HepG2 (cell line): ENCODE measurements around the gene ACACB. TPM values are rescaled to one million over a fixed set of nuclear protein-coding genes. Genes with fewer than 3 reads are reported as not detected.
A peak's percentile ranks its signal among the peaks of the same experiment; 100 is the strongest.

Experiments used
- ASH2L ChIP-seq: fragments of 300-600, 200-600 bp; sonication (generic); IDR thresholded peaks from 2 replicates; pipeline ENCODE4 v1.7.0; 2017; ENCODE audit warnings: low read depth, mild to moderate bottlenecking, moderate library complexity, mixed read lengths, low read length; ENCODE audit not compliant: insufficient read length
- CBX2 ChIP-seq, 2 experiments: fragments of 200-600 bp in 1 of 2; sonication (generic); formaldehyde crosslinking in 1 of 2; IDR thresholded peaks; 2 replicates each; pipeline versions ENCODE4 v1.7.0 to v1.8.1; 2018 to 2022; ENCODE audit warnings: low read depth in 2 of 2, low read length in 1 of 2, mild to moderate bottlenecking in 1 of 2, missing genetic modification reagents in 1 of 2
- CEBPG ChIP-seq: IDR thresholded peaks from 2 replicates; pipeline ENCODE4 v1.6.1; 2016
- CSRNP1 ChIP-seq: sonication (generic); formaldehyde crosslinking; IDR thresholded peaks from 2 replicates; pipeline ENCODE4 v1.8.1; 2023; ENCODE audit warnings: mild to moderate bottlenecking, missing genetic modification reagents
- KLF16 ChIP-seq, 2 experiments: sonication (generic) in 1 of 2; formaldehyde crosslinking in 1 of 2; IDR thresholded peaks; 2 replicates each; pipeline versions ENCODE4 v1.6.1 to v1.8.0; 2016 to 2023; ENCODE audit warnings: missing genetic modification reagents in 2 of 2, missing compliant biosample characterization in 1 of 2
- MLXIP ChIP-seq: sonication (generic); formaldehyde crosslinking; IDR thresholded peaks from 2 replicates; pipeline ENCODE4 v1.9.0; 2021; ENCODE audit warnings: missing genetic modification reagents, borderline replicate concordance
- PRDM15 ChIP-seq: sonication (generic); formaldehyde crosslinking; IDR thresholded peaks from 2 replicates; pipeline ENCODE4 v1.4.0; 2020; ENCODE audit warnings: missing genetic modification reagents
- PRDM4 ChIP-seq: sonication (generic); formaldehyde crosslinking; IDR thresholded peaks from 2 replicates; pipeline ENCODE4 v1.9.0; 2021; ENCODE audit warnings: missing genetic modification reagents, borderline replicate concordance
- RXRB ChIP-seq: IDR thresholded peaks from 2 replicates; pipeline ENCODE4 v1.6.1; 2016; ENCODE audit warnings: borderline replicate concordance, missing genetic modification reagents, missing compliant biosample characterization
- SATB2 ChIP-seq: sonication (generic); formaldehyde crosslinking; IDR thresholded peaks from 2 replicates; pipeline ENCODE4 v1.5.0; 2020; ENCODE audit warnings: missing genetic modification reagents
- TEAD2 ChIP-seq: sonication (generic); formaldehyde crosslinking; IDR thresholded peaks from 2 replicates; pipeline ENCODE4 v1.9.0; 2021; ENCODE audit warnings: missing genetic modification reagents
- ZNF740 ChIP-seq: sonication (generic); formaldehyde crosslinking; IDR thresholded peaks from 2 replicates; pipeline ENCODE4 v1.4.0; 2020; ENCODE audit warnings: missing genetic modification reagents
- polyA plus RNA-seq, 8 experiments: library from polyadenylated mRNA; depleted of rRNA in 3 of 8; stranded (reverse) in 7 of 8; unstranded in 1 of 8; fragments of >200 nt; fragmentation: Illumina TruSeq in 4 of 8; extraction: Trizol in 4 of 8; gene quantifications; 2 replicates each; pipeline versions ENCODE4 v1.2.1 to v1.2.3, GENCODE V29; 2011 to 2016; ENCODE audit warnings: low read depth in 4 of 8, missing spikeins in 1 of 8, mixed read lengths in 1 of 8; ENCODE audit not compliant: insufficient read depth in 1 of 8
- total RNA-seq, 5 experiments: library from RNA; depleted of rRNA; stranded (reverse); fragments of >200 nt; fragmentation: Illumina TruSeq; extraction: Trizol; gene quantifications; 2 replicates each; pipeline ENCODE4 v1.2.3, GENCODE V29; 2016; ENCODE audit warnings: low read depth in 1 of 5

The ACACB gene
- total and polyA plus RNA-seq, 2 of the 13 experiments (the other 11 are each of a cell fraction or from before 2014, with no cell fraction given), result 6.2 to 8.6 TPM

GRCh38 chr12:109277899-109278762 lies 161.7 kb downstream of the ACACB start (continued):
- TF ChIP-seq PRDM15 (no peak), KLF16 (CRISPR knock-in tag; IDR thresholded peaks at IDR 0.05) (peak in 1 of 2 experiments; percentile 91; a peak in 2 of 4 replicates), CEBPG (CRISPR knock-in tag) (peak; percentile 99), TEAD2 (CRISPR knock-in tag) (no peak), SATB2 (CRISPR knock-in tag) (no peak), PRDM4 (CRISPR knock-in tag) (no peak), ASH2L (peak; percentile 50), ZNF740 (no peak), MLXIP (no peak; the same call in 1 of the 2 replicates), CBX2 (IDR thresholded peaks at IDR 0.05; ENCODE audit: low read depth, low read length) (no peak), CBX2 (CRISPR knock-in tag; IDR thresholded peaks at IDR 0.05; ENCODE audit: low read depth) (no peak), RXRB (CRISPR knock-in tag) (peak; percentile 85), CSRNP1 (CRISPR knock-in tag) (no peak; the same call in 1 of the 2 replicates)
